Measurements from ENCODE around the gene PAM. TPM values are rescaled to one million over a fixed set of nuclear protein-coding genes. Genes with fewer than 3 reads are reported as not detected.
"Not testable (repeated sequence)": the region's sequence is repeated elsewhere in the genome, so short reads cannot be mapped to it uniquely, and the experiment has no call there.

The PAM gene
- total RNA-seq, 2 donors from 2014 or later, result 71.4 to 107 TPM

DNA sequence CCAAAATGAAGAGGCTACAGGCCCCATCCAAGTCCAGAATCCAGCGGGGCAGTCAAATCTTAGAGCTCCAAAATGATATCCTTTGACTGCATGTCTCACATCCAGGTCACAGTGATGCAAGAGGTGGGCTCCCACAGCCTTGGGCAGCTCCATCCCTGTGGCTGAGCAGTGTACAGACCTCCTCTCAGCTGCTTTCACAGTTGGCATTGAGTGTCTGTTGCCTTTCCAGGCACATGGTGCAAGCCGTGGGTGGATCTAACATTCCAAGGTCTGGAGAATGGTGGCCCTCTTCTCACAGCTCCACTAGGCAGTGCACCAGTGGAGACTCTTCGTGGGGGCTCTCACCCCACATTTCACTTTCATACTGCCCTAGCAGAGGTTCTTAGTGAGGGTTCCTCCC, 244.1 kb downstream of the PAM start:
- intact Hi-C loops (cut with DNase I, micrococcal nuclease), result no loop called here
- no peak for ATAC-seq

DNA sequence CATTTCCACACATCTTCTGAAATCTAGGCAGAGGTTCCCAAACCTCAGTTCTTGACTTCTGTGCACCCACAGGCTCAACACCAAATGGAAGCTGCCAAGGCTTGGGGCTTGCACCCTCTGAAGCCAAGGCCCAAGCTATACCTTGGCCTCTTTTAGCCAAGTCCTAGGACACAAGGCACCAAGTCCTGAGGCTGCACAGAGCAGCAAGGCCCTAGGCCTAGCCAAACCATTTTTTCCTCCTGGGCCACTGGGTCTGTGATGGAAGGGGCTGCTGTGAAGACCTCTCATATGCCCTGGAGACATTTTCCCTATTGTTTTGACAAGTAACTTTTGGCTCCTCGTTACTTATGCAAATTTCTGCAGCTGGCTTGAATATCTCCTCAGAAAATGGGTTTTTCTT, 244.5 kb downstream of the PAM start:
- ATAC-seq; intact Hi-C loops (cut with DNase I, micrococcal nuclease); DNase-seq: not testable (repeated sequence)

More for the DNA sequence above, 244.1 kb downstream of the PAM start:
- DNase-seq, result no peak

- ATAC-seq (no peak), DNase-seq (peak in 1 of 2 donors; percentile 3)
- intact Hi-C loops (cut with DNase I, micrococcal nuclease), result no loop called here
Observed at GRCh38 chr5:103000089-103000488, 245.0 kb downstream of the PAM start.

DNA sequence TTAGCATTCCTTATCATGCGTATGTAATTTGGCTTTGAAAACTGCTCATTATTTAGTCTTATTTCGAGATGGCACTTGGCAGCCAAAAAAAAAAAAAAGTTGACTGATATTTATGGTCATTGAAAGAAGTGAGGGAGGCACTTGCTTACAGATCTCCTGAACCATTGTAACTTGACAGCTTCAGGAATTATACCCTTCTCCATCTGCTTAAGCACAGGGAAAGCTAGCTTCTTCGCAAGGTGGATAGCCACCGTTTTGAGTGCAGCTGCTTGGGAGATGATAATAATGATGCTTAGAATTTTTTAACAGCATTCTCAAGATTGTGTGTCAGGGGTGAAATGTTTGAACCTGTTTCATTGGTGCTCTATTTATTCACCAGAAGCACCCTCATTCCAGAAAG, 248.8 kb downstream of the PAM start:
- intact Hi-C loops (cut with DNase I, micrococcal nuclease), result no loop called here
- ATAC-seq (no peak), DNase-seq (no peak)

DNA sequence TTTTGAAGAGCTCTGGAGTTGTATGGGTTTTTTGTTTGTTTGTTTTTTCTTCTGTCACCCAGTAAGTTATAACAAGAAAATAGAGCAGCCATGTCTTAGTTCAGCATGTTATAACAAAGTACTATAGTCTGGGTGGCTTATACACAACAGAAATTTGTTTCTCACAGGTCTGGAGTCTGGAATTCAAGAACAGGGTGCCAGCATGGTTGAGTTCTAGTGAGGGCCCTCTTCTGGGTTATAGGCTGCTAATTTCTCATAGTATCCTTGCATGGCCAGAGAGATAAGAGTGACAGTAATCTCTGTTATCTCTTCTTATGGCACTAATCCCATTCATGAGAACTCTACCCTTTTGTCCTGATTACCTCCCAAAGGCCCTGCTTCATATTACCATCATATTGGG, 250.2 kb downstream of the PAM start:
- no peak for DNase-seq
- intact Hi-C loops (cut with DNase I, micrococcal nuclease), result no loop called here

DNA sequence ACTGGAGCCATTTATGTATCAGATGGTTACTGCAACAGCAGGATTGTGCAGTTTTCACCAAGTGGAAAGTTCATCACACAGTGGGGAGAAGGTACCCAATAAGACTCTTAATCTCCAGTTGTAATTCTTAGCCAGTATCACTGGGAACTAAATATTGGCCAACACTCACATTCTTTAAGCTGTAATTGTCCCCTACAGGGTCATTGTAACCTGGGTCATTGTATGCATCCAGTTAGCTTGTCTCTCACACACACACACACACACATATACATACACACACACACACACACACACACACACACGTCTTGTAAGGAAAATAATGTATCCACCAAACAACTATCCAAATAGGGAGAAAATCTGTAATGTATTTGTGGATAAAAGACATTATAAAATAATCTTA, 251.8 kb downstream of the PAM start:
- intact Hi-C loops (cut with DNase I, micrococcal nuclease), result no loop called here
- DNase-seq (no peak), ATAC-seq (no peak)

More for the DNA sequence above, 250.2 kb downstream of the PAM start:
- ATAC-seq, result no peak

- intact Hi-C loops (cut with DNase I, micrococcal nuclease), result no loop called here
- DNase-seq, result no peak
- ATAC-seq, result no peak
Observed at GRCh38 chr5:103010168-103010567, 255.1 kb downstream of the PAM start.

DNA sequence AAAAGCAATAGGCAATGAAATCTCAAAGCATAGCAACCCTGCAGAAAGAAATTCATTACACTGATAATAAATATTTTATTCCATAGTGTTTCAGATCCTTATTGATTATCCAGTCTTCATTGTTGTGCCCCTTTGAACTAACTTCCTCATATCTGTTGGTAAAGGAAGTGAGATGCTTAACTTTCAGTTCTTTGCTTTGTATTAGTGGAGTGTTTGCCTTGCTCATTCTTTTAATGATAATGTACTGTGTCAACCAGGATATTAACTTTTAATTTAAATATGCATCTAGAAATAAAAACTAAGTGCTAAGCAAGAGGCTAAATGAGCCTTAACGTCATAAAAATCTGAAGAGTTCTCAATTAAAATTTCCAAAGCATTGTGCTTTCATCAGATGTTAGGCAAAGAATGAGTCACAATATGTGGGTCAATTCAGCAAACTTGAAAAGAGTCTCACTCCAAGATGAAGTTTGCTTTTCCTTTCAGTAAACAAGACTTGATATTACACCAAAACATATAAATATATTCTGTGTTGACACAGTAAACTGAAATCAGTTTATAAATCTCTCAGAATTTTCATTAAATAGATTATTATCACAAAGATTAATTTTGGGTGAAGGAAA, 258.9 kb downstream of the PAM start:
- ATAC-seq (no peak), DNase-seq (no peak)
- intact Hi-C loops (cut with DNase I, micrococcal nuclease), result no loop called here

DNA sequence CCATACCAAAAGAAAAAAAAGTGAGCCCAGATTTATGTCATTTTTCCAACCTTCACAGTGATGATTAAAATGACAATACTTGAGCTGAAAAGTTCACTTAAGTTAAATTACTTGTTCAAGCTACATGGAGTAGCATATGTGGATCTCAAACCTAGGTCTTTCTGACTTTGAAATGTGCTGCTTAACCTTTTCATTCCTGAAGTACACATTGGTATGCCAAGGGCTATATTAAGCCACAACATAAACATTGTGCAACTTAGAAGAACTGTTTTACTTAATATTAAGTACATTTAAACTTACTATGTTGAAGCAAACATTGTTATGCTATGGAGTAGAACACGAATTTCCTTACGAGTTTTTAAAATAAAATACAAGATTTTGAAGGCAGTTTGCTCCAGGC, 259.9 kb downstream of the PAM start:
- intact Hi-C loops (cut with DNase I, micrococcal nuclease), result no loop called here
- ATAC-seq (no peak), DNase-seq (no peak)

DNA sequence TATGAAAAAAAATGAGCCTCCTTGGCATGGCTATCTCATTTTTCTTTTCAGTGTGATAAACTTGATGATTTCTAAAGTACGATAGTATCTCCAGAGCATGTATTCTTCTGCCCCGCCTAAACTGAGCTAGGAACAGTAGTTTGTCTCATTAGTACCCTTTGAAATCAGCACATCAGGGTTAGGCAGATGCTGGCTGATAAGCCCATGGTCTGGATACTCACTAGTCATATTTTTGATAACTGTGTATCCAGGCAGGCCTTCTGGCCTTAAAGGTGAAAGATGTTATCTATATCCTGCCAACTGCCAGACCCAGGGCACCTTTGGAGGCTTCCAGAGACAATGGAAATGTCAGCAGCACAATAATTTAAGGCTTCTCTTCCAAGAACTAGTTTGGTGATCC, 261.1 kb downstream of the PAM start:
- no peak for ATAC-seq
- intact Hi-C loops (cut with DNase I, micrococcal nuclease), result no loop called here
- DNase-seq, result no peak

DNA sequence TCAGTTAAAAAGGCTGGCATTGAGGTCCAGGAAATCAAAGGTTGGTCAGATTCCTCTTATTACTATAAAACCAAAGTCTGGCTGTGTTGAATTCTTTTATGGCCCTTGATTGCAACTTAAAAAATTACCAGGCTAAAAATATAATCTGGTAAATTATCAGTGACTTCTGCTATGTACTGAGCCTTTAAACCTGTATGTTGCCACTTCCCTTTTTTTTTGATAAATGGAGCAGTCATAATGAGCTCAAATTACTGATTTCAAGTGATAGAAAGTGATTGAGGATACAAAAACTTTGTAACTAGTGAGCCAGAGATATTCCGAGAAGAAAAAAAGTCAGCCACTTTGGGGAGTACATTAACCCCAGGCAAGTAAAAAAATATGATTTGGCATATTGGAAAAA, 264.7 kb downstream of the PAM start:
- intact Hi-C loops (cut with DNase I, micrococcal nuclease), result no loop called here
- DNase-seq (no peak), ATAC-seq (no peak)

GRCh38 chr5:103021314-103021713, 266.2 kb downstream of the PAM start:
- no peak for DNase-seq
- ATAC-seq, result no peak
- intact Hi-C loops (cut with DNase I, micrococcal nuclease), result no loop called here

DNA sequence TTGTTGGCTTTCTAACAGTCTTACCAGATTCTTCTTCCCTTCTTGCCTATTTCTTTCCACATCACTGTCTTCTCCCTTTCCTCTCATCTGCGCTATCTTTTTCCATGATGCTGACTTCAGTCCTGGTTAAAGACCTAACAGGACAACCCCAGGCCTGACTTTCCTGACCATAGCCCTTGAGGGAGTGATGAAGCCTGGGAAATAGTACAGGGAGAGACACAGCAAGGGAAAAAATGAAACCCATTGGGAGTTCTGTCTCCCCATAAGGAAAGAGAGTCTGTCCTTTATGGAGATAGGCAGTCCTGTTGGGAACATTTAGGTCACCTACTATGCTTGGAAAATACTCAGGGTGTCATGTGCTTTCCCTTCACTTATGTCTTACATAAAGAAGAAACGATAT, 272.2 kb downstream of the PAM start:
- intact Hi-C loops (cut with DNase I, micrococcal nuclease), result no loop called here
- DNase-seq (no peak), ATAC-seq (no peak)

GRCh38 chr5:103031607-103032006, 276.5 kb downstream of the PAM start:
- ATAC-seq (no peak), DNase-seq (no peak)
- intact Hi-C loops (cut with DNase I, micrococcal nuclease), result no loop called here

- intact Hi-C loops (cut with DNase I, micrococcal nuclease), result no loop called here
- DNase-seq (no peak), ATAC-seq (no peak)
Observed at GRCh38 chr5:103033696-103034095, 278.6 kb downstream of the PAM start.

GRCh38 chr5:103034662-103035392, 279.7 kb downstream of the PAM start:
- ATAC-seq (no peak), DNase-seq (no peak)
- intact Hi-C loops (cut with DNase I, micrococcal nuclease), result no loop called here

DNA sequence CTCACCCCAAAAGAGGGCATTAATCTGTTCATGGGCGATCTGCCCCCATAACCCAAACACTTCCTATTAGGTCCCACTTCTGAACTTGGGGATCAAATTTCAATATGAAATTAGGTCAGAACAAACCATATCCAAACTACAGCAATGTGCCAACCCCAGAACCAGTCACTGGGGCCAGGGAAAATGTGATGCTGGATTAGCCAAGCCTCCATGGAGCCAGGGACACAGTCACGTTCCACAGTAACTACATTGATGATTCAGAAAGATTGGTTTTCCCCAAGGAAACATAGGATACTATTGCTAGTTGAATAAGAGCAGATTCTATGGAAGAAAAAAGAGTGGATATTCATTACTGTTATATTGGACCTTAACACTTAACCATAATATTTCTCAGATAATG, 280.6 kb downstream of the PAM start:
- no peak for DNase-seq
- intact Hi-C loops (cut with DNase I, micrococcal nuclease), result no loop called here
- ATAC-seq, result no peak

DNA sequence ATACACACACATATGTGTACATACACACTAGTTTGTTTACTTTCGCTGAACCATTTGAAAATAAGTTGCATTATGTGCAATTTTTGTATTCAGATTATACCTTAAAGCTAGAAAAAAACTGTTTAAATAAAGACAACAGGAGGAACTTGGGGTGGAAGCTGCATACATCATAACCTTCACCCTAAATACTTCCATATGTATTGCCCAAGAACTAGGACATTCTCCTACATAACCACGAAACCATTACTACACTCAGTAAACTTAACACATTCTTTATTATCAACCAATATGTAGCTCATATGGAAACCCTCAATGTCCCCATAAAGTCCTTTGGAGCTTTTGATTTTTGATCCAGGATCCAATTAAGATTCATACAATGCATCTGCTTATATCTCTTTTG, 281.5 kb downstream of the PAM start:
- DNase-seq, result no peak
- intact Hi-C loops (cut with DNase I, micrococcal nuclease), result no loop called here
- no peak for ATAC-seq

GRCh38 chr5:103037673-103038455, 282.8 kb downstream of the PAM start:
- intact Hi-C loops (cut with DNase I, micrococcal nuclease), result no loop called here
- no peak for ATAC-seq
- DNase-seq, result no peak

DNA sequence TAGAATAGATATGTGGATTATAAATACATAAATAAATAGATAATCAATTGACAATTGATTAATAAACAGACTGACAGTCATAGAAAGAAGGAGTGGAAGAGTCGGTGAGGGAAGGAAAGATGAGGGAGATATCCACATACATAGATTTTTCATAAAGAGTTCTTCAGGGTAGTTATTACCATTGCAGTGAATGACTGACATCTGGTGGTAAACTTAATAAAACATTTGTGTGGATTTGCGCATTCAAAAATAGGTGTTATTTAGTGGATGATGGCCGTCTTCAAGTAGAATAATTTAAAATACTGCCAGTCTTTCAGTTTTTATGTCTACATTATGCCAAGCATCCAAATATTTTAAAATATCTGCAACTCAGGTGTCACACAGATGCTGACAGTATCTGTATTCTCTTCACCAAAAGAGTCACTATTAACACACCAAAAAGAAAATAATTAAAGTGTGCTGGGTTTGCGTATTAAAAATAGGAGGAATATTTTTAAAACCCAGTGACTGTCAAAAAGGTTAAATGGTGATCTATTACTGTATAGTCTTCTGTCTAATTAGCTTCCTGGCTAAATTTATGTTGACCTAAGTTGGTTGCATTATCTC, 286.1 kb downstream of the PAM start:
- intact Hi-C loops (cut with DNase I, micrococcal nuclease), result loop anchor here in 1 of 2 donors (10.0 kb wide), 1 partner anchor 456 kb away; no protein-coding TSS in a partner anchor
- peak; percentile 37 for ATAC-seq

More for the DNA sequence above, 286.1 kb downstream of the PAM start:
- no peak for DNase-seq

Data from left colon (tissue), 2 donors.